Endodermal cell (in vitro differentiated cells): Measurements from ENCODE around the gene KRTAP29-1. TPM values are rescaled to one million over a fixed set of nuclear protein-coding genes. Genes with fewer than 3 reads are reported as not detected.

Source experiments
- DNase-seq: peaks from one replicate; pipeline ENCODE4 v3.0.0-alpha.2; 2017
- H3K27ac ChIP-seq: 2 replicates; pipeline ENCODE4 v1.5.1; 2013; ENCODE audit warnings: mild to moderate bottlenecking, low read depth, low read length, moderate library complexity
- H3K27me3 ChIP-seq: 2 replicates; pipeline ENCODE4 v1.6.1; 2013; ENCODE audit warnings: mild to moderate bottlenecking, low read length, moderate library complexity; ENCODE audit not compliant: insufficient read depth, control insufficient read depth, poor library complexity, severe bottlenecking
- H3K36me3 ChIP-seq: 2 replicates; pipeline ENCODE4 v1.7.0; 2013; ENCODE audit warnings: mild to moderate bottlenecking, low read length, moderate library complexity; ENCODE audit not compliant: control insufficient read depth, insufficient read depth
- H3K4me1 ChIP-seq: one replicate; pipeline ENCODE4 v1.7.0; 2013; ENCODE audit warnings: low read length; ENCODE audit not compliant: control insufficient read depth, insufficient read depth
- H3K4me3 ChIP-seq: 2 replicates; pipeline ENCODE4 v1.5.1; 2013; ENCODE audit warnings: mild to moderate bottlenecking, low read length, moderate library complexity
- H3K9ac ChIP-seq: 2 replicates; pipeline ENCODE4 v1.6.1; 2013; ENCODE audit warnings: mild to moderate bottlenecking, low read length, moderate library complexity; ENCODE audit not compliant: poor library complexity, severe bottlenecking; ENCODE audit errors: extremely low read depth
- H3K9me3 ChIP-seq: 2 replicates; pipeline ENCODE4 v1.6.1; 2013; ENCODE audit warnings: mild to moderate bottlenecking, low read length, moderate library complexity; ENCODE audit not compliant: control insufficient read depth
- H3K27ac Mint-ChIP-seq: 2 replicates; pipeline ENCODE4 v1.8.0; 2020; ENCODE audit warnings: mixed read lengths
- H3K27me3 Mint-ChIP-seq: 2 replicates; pipeline ENCODE4 v1.8.0; 2021; ENCODE audit warnings: mild to moderate bottlenecking, mixed read lengths; ENCODE audit not compliant: insufficient read depth
- H3K36me3 Mint-ChIP-seq: 2 replicates; pipeline ENCODE4 v1.8.0; 2020; ENCODE audit warnings: low read depth, mixed read lengths
- H3K4me1 Mint-ChIP-seq: 2 replicates; pipeline ENCODE4 v1.8.0; 2020; ENCODE audit warnings: mixed read lengths
- H3K4me3 Mint-ChIP-seq: 2 replicates; pipeline ENCODE4 v1.8.0; 2020; ENCODE audit warnings: mild to moderate bottlenecking, moderate library complexity, mixed read lengths
- H3K9me3 Mint-ChIP-seq: 2 replicates; pipeline ENCODE4 v1.8.0; 2020; ENCODE audit warnings: mild to moderate bottlenecking, mixed read lengths
- WGBS, 2 experiments: methylation state at CpG; one replicate each; pipeline versions ENCODE4 v1.1.5 to v1.1.7; 2013; ENCODE audit warnings: missing lambda C conversion rate in 2 of 2, mixed read lengths in 1 of 2; ENCODE audit not compliant: insufficient coverage in 1 of 2, insufficient read length in 1 of 2; 5-methylcytosine and 5-hydroxymethylcytosine counted together
- total RNA-seq, 2 donors: library from RNA; stranded (reverse); fragmentation: NEBNext Ultra II Directional in 1 of 2; extraction: Animal tissue kit (Norgen Biotek cat#: 25700) in 1 of 2; gene quantifications; 2 replicates in 1 of 2; 3 replicates in 1 of 2; pipeline ENCODE4 v1.2.1, GENCODE V29; 2021
- TF ChIP-seq, protein P1 (sequence below): fragments of 200-600 bp; sonication (generic); conservative IDR thresholded peaks from 2 replicates; pipeline ENCODE4 v1.5.0; 2021; ENCODE audit warnings: antibody characterized with exemption, mild to moderate bottlenecking

KRTAP29-1 gene
- total RNA-seq, 2 donors from 2014 or later, result not detected

DNA sequence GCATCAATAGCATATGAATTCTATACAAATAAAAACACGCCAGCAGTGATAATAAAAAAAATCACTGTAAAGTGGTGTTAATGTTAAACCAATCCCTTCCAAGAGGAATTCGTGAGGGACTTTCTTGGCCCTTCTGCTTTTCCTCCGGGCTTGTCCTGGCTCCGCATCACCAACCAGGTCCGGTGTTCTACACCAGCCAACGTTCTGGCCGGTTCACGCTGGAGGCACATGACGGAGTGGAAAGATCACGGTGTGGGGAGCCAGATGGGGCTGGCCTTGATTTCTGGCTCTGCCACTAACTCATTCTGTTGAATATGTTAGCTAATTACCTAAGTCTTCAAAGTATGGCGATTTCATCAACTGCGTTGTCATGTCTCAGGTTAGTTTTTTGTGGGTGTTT is 1.4 kb upstream of the KRTAP29-1 start:
- no peaks in the 10 kb centered on the region for H3K36me3 Mint-ChIP-seq
- H3K9me3 ChIP-seq, result no peaks in the 10 kb centered on the region
- no peaks in the 10 kb centered on the region for H3K4me1 Mint-ChIP-seq
- no peak overlapping the region for H3K9ac ChIP-seq
- H3K4me3 Mint-ChIP-seq, result no peak overlapping the region
- no peaks in the 10 kb centered on the region for H3K9me3 Mint-ChIP-seq
- 87% methylated on average over 9 to 12 of the region's 12 CpGs for WGBS, 2 experiments
- H3K36me3 ChIP-seq, result no peaks in the 10 kb centered on the region
- H3K27ac Mint-ChIP-seq, result no peak overlapping the region
- H3K4me1 ChIP-seq, result no peaks in the 10 kb centered on the region
- H3K27ac ChIP-seq, result no peak overlapping the region
- H3K27me3 ChIP-seq, result no peaks in the 10 kb centered on the region
- H3K27me3 Mint-ChIP-seq, result no peaks in the 10 kb centered on the region
- DNase-seq, result no peak
- TF ChIP-seq, protein P1, sequence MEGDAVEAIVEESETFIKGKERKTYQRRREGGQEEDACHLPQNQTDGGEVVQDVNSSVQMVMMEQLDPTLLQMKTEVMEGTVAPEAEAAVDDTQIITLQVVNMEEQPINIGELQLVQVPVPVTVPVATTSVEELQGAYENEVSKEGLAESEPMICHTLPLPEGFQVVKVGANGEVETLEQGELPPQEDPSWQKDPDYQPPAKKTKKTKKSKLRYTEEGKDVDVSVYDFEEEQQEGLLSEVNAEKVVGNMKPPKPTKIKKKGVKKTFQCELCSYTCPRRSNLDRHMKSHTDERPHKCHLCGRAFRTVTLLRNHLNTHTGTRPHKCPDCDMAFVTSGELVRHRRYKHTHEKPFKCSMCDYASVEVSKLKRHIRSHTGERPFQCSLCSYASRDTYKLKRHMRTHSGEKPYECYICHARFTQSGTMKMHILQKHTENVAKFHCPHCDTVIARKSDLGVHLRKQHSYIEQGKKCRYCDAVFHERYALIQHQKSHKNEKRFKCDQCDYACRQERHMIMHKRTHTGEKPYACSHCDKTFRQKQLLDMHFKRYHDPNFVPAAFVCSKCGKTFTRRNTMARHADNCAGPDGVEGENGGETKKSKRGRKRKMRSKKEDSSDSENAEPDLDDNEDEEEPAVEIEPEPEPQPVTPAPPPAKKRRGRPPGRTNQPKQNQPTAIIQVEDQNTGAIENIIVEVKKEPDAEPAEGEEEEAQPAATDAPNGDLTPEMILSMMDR, result no peak
- no peak overlapping the region for H3K4me3 ChIP-seq

DNA sequence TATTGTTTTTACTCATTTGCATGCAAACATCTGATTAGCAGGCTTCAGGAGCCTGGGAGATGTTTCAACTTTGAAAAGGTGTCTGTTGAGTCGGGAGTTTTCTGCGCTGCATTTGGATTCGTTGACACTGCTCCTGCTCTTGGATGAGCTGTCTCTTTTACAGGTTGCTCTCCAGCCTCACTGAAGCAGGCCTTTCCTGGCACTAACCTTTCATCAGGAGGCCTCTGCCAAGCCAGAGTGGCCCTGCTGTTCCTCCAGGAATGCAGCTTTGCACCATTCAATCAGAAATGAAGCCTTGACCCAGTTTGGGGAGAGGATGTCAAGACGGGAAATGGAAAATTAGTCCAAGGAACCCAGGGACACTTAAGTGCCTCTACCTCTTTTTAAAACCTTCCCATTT is 330 bp upstream of the KRTAP29-1 start:
- Histone ChIP-seq H3K9ac (no peak overlapping the region), H3K27ac (no peak overlapping the region), H3K36me3 (no peaks in the 10 kb centered on the region), H3K4me1 (no peaks in the 10 kb centered on the region), H3K4me3 (no peak overlapping the region), H3K9me3 (no peaks in the 10 kb centered on the region), H3K27me3 (no peaks in the 10 kb centered on the region)
- Mint-ChIP-seq H3K4me3 (no peak overlapping the region), H3K27ac (no peak overlapping the region), H3K27me3 (no peaks in the 10 kb centered on the region), H3K36me3 (no peaks in the 10 kb centered on the region), H3K4me1 (no peaks in the 10 kb centered on the region), H3K9me3 (no peaks in the 10 kb centered on the region)
- TF ChIP-seq, protein P1, result no peak
- no peak for DNase-seq
- WGBS, 2 experiments, result 83 to 91% methylated on average over 3 to 4 of the region's 4 CpGs

DNA sequence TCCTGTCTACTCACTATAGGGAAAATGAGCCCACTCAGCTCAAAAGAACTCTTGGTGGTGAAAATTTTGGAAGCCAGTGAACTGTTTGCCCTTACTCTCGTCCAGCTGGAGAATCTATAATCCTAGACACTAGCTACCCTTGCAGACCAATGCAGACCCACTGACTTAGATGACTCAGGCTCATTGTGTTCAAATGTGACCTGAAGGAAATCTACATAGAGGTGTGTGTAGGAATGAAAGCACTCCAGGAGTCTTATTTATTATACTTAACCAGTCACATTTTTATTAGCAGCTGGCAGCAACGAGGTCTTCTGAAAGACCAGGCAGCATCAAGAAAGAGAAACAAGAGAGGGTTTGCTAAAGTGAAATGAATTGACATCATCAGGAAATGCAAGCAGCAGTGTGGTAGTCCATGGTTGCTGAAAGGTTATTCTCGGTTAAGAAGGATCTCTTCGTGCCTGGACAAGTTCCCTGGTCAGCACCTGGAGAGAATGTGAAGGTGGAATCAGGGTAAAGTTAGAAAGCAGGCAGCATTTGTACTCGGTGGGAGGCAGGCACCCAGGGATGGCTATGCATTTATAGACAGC is 1.4 kb downstream of the KRTAP29-1 start:
- Mint-ChIP-seq H3K27me3 (no peaks in the 10 kb centered on the region), H3K4me3 (no peak overlapping the region), H3K36me3 (no peaks in the 10 kb centered on the region), H3K27ac (no peak overlapping the region), H3K9me3 (no peaks in the 10 kb centered on the region), H3K4me1 (no peaks in the 10 kb centered on the region)
- Histone ChIP-seq H3K27ac (no peak overlapping the region), H3K9me3 (no peaks in the 10 kb centered on the region), H3K4me1 (no peaks in the 10 kb centered on the region), H3K9ac (no peak overlapping the region), H3K36me3 (no peaks in the 10 kb centered on the region), H3K27me3 (no peaks in the 10 kb centered on the region), H3K4me3 (no peak overlapping the region)
- TF ChIP-seq, protein P1, result no peak
- no peak for DNase-seq
- WGBS, 2 experiments, result 81 to 86% methylated on average over 5 of the region's 5 CpGs
